H9 (cell line): ENCODE data around the gene RB1. TPM values are rescaled to one million over a fixed set of nuclear protein-coding genes. Genes with fewer than 3 reads are reported as not detected.

Experiments used
- DNase-seq: peaks from one replicate; pipeline ENCODE4 v3.0.0-alpha.2; 2017
- H2AFZ ChIP-seq: one replicate; pipeline ENCODE4 v1.6.1; 2013; ENCODE audit warnings: mild to moderate bottlenecking, low read length, control low read depth, moderate library complexity
- H2AK5ac ChIP-seq: 2 replicates; pipeline ENCODE4 v1.6.1; 2013; ENCODE audit warnings: low read length, control low read depth, mixed read lengths; ENCODE audit not compliant: insufficient read length
- H2BK120ac ChIP-seq: one replicate; pipeline ENCODE4 v1.6.1; 2013; ENCODE audit warnings: low read depth, mild to moderate bottlenecking, low read length, control low read depth, inconsistent platforms; ENCODE audit not compliant: poor library complexity, severe bottlenecking
- H2BK12ac ChIP-seq: 2 replicates; pipeline ENCODE4 v1.6.1; 2013; ENCODE audit warnings: low read length, control low read depth, mixed read lengths, low read depth; ENCODE audit not compliant: insufficient read length
- H2BK15ac ChIP-seq: 2 replicates; pipeline ENCODE4 v1.6.1; 2013; ENCODE audit warnings: low read depth, low read length, control low read depth
- H2BK20ac ChIP-seq: one replicate; pipeline ENCODE4 v1.6.1; 2013; ENCODE audit warnings: low read depth, mild to moderate bottlenecking, low read length, control low read depth, inconsistent platforms; ENCODE audit not compliant: poor library complexity, severe bottlenecking
- H2BK5ac ChIP-seq: 2 replicates; pipeline ENCODE4 v1.6.1; 2013; ENCODE audit warnings: low read length, control low read depth, mixed read lengths; ENCODE audit not compliant: insufficient read length
- H3K14ac ChIP-seq: 2 replicates; pipeline ENCODE4 v1.6.1; 2013; ENCODE audit warnings: low read length, control low read depth; ENCODE audit not compliant: insufficient read depth
- H3K18ac ChIP-seq: 2 replicates; pipeline ENCODE4 v1.6.1; 2013; ENCODE audit warnings: low read depth, mild to moderate bottlenecking, mixed read lengths, low read length, control low read depth; ENCODE audit not compliant: insufficient read length
- H3K23ac ChIP-seq: 2 replicates; pipeline ENCODE4 v1.6.1; 2013; ENCODE audit warnings: low read length, control low read depth, mixed read lengths, low read depth; ENCODE audit not compliant: insufficient read length
- H3K23me2 ChIP-seq: 2 replicates; pipeline ENCODE4 v1.6.1; 2013; ENCODE audit warnings: low read depth, mild to moderate bottlenecking, mixed read lengths, low read length, control low read depth; ENCODE audit not compliant: insufficient read length, poor library complexity, severe bottlenecking
- H3K27ac ChIP-seq: 2 replicates; pipeline ENCODE4 v1.5.1; 2013; ENCODE audit warnings: low read length, control low read depth, mixed read lengths, low read depth; ENCODE audit not compliant: insufficient read length
- H3K27me3 ChIP-seq: 2 replicates; pipeline ENCODE4 v1.6.1; 2013; ENCODE audit warnings: low read length, control low read depth, inconsistent platforms; ENCODE audit not compliant: insufficient read depth
- H3K4ac ChIP-seq: 2 replicates; pipeline ENCODE4 v1.6.1; 2013; ENCODE audit warnings: low read depth, mild to moderate bottlenecking, control low read depth, inconsistent platforms, low read length, moderate library complexity
- H3K4me1 ChIP-seq: 2 replicates; pipeline ENCODE4 v1.6.1; 2013; ENCODE audit warnings: low read length, control low read depth, inconsistent platforms; ENCODE audit not compliant: insufficient read depth
- H3K4me2 ChIP-seq: 2 replicates; pipeline ENCODE4 v1.6.1; 2013; ENCODE audit warnings: low read length, control low read depth, mixed read lengths; ENCODE audit not compliant: insufficient read length, insufficient read depth
- H3K56ac ChIP-seq: 2 replicates; pipeline ENCODE4 v1.6.1; 2013; ENCODE audit warnings: low read depth, mild to moderate bottlenecking, mixed read lengths, low read length, control low read depth; ENCODE audit not compliant: insufficient read length
- H3K79me1 ChIP-seq: 2 replicates; pipeline ENCODE4 v1.6.1; 2013; ENCODE audit warnings: low read depth, mild to moderate bottlenecking, moderate library complexity, low read length, control low read depth, inconsistent platforms; ENCODE audit not compliant: insufficient read depth, poor library complexity, severe bottlenecking
- H3K79me2 ChIP-seq: 2 replicates; pipeline ENCODE4 v1.6.1; 2013; ENCODE audit warnings: low read length, control low read depth, inconsistent platforms; ENCODE audit not compliant: insufficient read depth
- H3K9ac ChIP-seq: 2 replicates; pipeline ENCODE4 v1.6.1; 2013; ENCODE audit warnings: low read length, control low read depth, mixed read lengths; ENCODE audit not compliant: insufficient read length; ENCODE audit errors: extremely low read depth
- H3K9me3 ChIP-seq: one replicate; pipeline ENCODE4 v1.6.1; 2013; ENCODE audit warnings: low read depth, low read length, inconsistent platforms; ENCODE audit not compliant: control insufficient read depth
- H3T11ph ChIP-seq: one replicate; pipeline ENCODE4 v1.6.1; 2013; ENCODE audit warnings: mild to moderate bottlenecking, low read length, control low read depth, inconsistent platforms
- H4K20me1 ChIP-seq: one replicate; pipeline ENCODE4 v1.6.1; 2013; ENCODE audit not compliant: control insufficient read depth, insufficient read length, insufficient read depth
- H4K5ac ChIP-seq: 2 replicates; pipeline ENCODE4 v1.6.1; 2013; ENCODE audit warnings: low read depth, mild to moderate bottlenecking, mixed read lengths, low read length, control low read depth; ENCODE audit not compliant: insufficient read length
- H4K8ac ChIP-seq: replicated peaks from 2 replicates; pipeline ENCODE4 v1.6.1; 2013; ENCODE audit warnings: low read length, control low read depth, mixed read lengths, low read depth; ENCODE audit not compliant: insufficient read length
- H4K91ac ChIP-seq: 2 replicates; pipeline ENCODE4 v1.6.1; 2013; ENCODE audit warnings: low read depth, mild to moderate bottlenecking, moderate library complexity, mixed read lengths, low read length, control low read depth; ENCODE audit not compliant: insufficient read length
- H3K27ac Mint-ChIP-seq, 3 experiments: 2 replicates in 2 of 3; 3 replicates in 1 of 3; pipeline ENCODE4 v1.8.0; 2020 to 2021; ENCODE audit warnings: mixed read lengths in 3 of 3, mild to moderate bottlenecking in 1 of 3, moderate library complexity in 1 of 3
- H3K27me3 Mint-ChIP-seq: 2 replicates; pipeline ENCODE4 v1.8.0; 2021; ENCODE audit warnings: low read depth, mild to moderate bottlenecking, moderate library complexity, mixed read lengths
- H3K36me3 Mint-ChIP-seq, 3 experiments: 2 replicates in 2 of 3; 3 replicates in 1 of 3; pipeline ENCODE4 v1.8.0; 2020 to 2021; ENCODE audit warnings: low read depth in 3 of 3, mixed read lengths in 3 of 3; ENCODE audit not compliant: insufficient read depth in 1 of 3
- H3K4me1 Mint-ChIP-seq, 2 experiments: 2 replicates each; pipeline ENCODE4 v1.8.0; 2020; ENCODE audit warnings: mixed read lengths in 2 of 2
- H3K4me3 Mint-ChIP-seq, 2 experiments: 2 replicates in 1 of 2; 3 replicates in 1 of 2; pipeline ENCODE4 v1.8.0; 2020 to 2021; ENCODE audit warnings: mild to moderate bottlenecking in 2 of 2, mixed read lengths in 2 of 2, moderate library complexity in 1 of 2
- H3K9me3 Mint-ChIP-seq, 2 experiments: 2 replicates in 1 of 2; 3 replicates in 1 of 2; pipeline ENCODE4 v1.8.0; 2020; ENCODE audit warnings: mild to moderate bottlenecking in 2 of 2, mixed read lengths in 2 of 2, moderate library complexity in 1 of 2
- CTCF ChIP-seq: fragments of 200-600 bp; sonication (generic); conservative IDR thresholded peaks from 3 replicates; pipeline ENCODE4 v1.8.0; 2021; ENCODE audit warnings: antibody characterized with exemption, mild to moderate bottlenecking
- WGBS: extraction: QIAGEN DNeasy Blood & Tissue Kit; methylation state at CpG from one replicate; pipeline ENCODE4 v1.1.7; 2013; ENCODE audit warnings: missing lambda C conversion rate, low lambda C conversion rate, mixed read lengths; ENCODE audit not compliant: insufficient read length; ENCODE audit errors: extremely low coverage; 5-methylcytosine and 5-hydroxymethylcytosine counted together
- total RNA-seq: library from RNA; stranded (reverse); gene quantifications from 2 replicates; pipeline ENCODE4 v1.2.1, GENCODE V29; 2021

Gene RB1
- total RNA-seq, 1 experiment from 2014 or later: 20.5 TPM

DNA sequence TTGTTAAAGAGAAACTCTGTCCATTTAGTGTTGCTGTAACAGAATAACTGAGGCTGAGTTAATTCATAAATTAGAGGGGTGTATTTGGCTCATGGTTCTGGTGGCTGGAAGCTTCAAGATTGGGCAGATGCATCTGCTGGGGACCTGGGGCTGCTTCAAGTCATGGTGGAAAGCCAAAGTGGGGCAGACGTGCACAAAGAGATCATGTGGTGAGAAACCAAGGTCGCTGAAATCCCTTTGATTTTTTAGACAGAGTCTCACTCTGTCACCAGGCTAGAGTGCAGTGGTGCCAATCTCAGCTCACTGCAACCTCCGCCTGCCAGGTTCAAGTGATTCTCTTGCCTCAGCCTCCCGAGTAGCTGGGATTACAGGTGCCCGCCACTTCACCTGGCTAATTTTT, 183.3 kb downstream of the RB1 start:
- H2AFZ ChIP-seq: no peak overlapping the region
- H3K27ac Mint-ChIP-seq: 0 out of 7 replicates have a peak overlapping the region, but pooled peaks of 1 of the 3 experiments have one; percentile 49
- H3K4me1 ChIP-seq: no peaks in the 10 kb centered on the region
- H3K36me3 Mint-ChIP-seq: peaks cover 15 to 30% (median 18%) of the 10 kb centered on the region in 3 experiments; a peak in 6 of 7 replicates
- no peak overlapping the region for H2BK15ac ChIP-seq
- no peak overlapping the region for H2BK120ac ChIP-seq
- no peak overlapping the region for H3K4me2 ChIP-seq
- no peaks in the 10 kb centered on the region for H3K27me3 ChIP-seq
- no peak overlapping the region for H3K14ac ChIP-seq
- no peak overlapping the region for H2BK5ac ChIP-seq
- no peak overlapping the region for H3K4ac ChIP-seq
- H3T11ph ChIP-seq: no peak overlapping the region
- no peak overlapping the region for H3K9ac ChIP-seq
- no peak overlapping the region for H3K18ac ChIP-seq
- no peaks in the 10 kb centered on the region for H3K27me3 Mint-ChIP-seq
- H4K8ac ChIP-seq: no peak overlapping the region
- H3K23ac ChIP-seq: no peak overlapping the region
- TF ChIP-seq CTCF: no peak
- H3K79me1 ChIP-seq: no peaks in the 10 kb centered on the region
- peaks cover 2 to 7% of the 10 kb centered on the region in 2 experiments; a peak in 4 of 5 replicates for H3K9me3 Mint-ChIP-seq
- H3K4me3 Mint-ChIP-seq: no peak overlapping the region
- no CpG with 5 or more reads among the region's 5 CpGs for WGBS
- no peaks in the 10 kb centered on the region for H3K79me2 ChIP-seq
- no peak overlapping the region for H2BK12ac ChIP-seq
- no peaks in the 10 kb centered on the region for H4K20me1 ChIP-seq
- H4K5ac ChIP-seq: no peak overlapping the region
- H2BK20ac ChIP-seq: no peak overlapping the region
- H3K27ac ChIP-seq: no peak overlapping the region
- no peak overlapping the region for H4K91ac ChIP-seq
- DNase-seq: no peak
- no peak overlapping the region for H3K56ac ChIP-seq
- no peaks in the 10 kb centered on the region for H3K9me3 ChIP-seq
- H3K23me2 ChIP-seq: no peaks in the 10 kb centered on the region
- H3K4me1 Mint-ChIP-seq: peaks cover 2 to 4% of the 10 kb centered on the region in 2 experiments; a peak in 2 of 4 replicates
- no peak overlapping the region for H2AK5ac ChIP-seq
